A549 (cell line): ENCODE measurements around the gene HIVEP3. TPM values are rescaled to one million over a fixed set of nuclear protein-coding genes. Genes with fewer than 3 reads are reported as not detected.

Experiments
- ATAC-seq, 2 experiments: fragments of 200-7000 bp in 1 of 2; fragments of >200 bp in 1 of 2; cut with Nextera tagmentation in 1 of 2; cut with Tn5 transposase in 1 of 2; 3 replicates each; pipeline versions ENCODE4 v1.8.0 to v1.9.1; 2018 to 2020; ENCODE audit warnings: mild to moderate bottlenecking in 1 of 2, moderate library complexity in 1 of 2
- CTCF ChIA-PET: fragments of 300-600 bp; sonication (Branson Sonifier 250); formaldehyde crosslinking; extraction: SDS; loops from one replicate; lab custom pipeline; 2021; ENCODE audit warnings: antibody characterized with exemption, inconsistent platforms; lab: Yijun Ruan, JAX
- POLR2A ChIA-PET: fragments of 350-600 bp; formaldehyde crosslinking; extraction: SDS; loops from one replicate; lab custom pipeline; 2021; ENCODE audit warnings: antibody characterized with exemption, inconsistent platforms; lab: Yijun Ruan, JAX
- DNase-seq, 2 experiments: peaks; one replicate each; pipeline versions ENCODE4 v3.0.0 to v3.0.0-alpha.2; 2011 to 2016; ENCODE audit warnings: low read depth in 1 of 2, low spot score in 1 of 2
- FAIRE-seq: peaks from 2 replicates; lab custom pipeline; 2011; peaks lifted over from hg19 to GRCh38; lab: Jason Lieb, UNC
- H3K27ac ChIP-seq, 2 experiments: fragments of >200 bp; sonication (Bioruptor Twin); formaldehyde crosslinking; 3 replicates each; pipeline ENCODE4 v1.5.1; 2016 to 2017
- H3K4me1 ChIP-seq: fragments of >200 bp; sonication (Bioruptor Twin); formaldehyde crosslinking; 3 replicates; pipeline ENCODE4 v1.6.1; 2016
- H3K4me2 ChIP-seq: fragments of >200 bp; sonication (Bioruptor Twin); formaldehyde crosslinking; 3 replicates; pipeline ENCODE4 v1.6.1; 2016
- H3K4me3 ChIP-seq: fragments of >200 bp; sonication (Bioruptor Twin); formaldehyde crosslinking; 3 replicates; pipeline ENCODE4 v1.5.1; 2016
- H3K9me3 ChIP-seq: fragments of >200 bp; sonication (Bioruptor Twin); formaldehyde crosslinking; 3 replicates; pipeline ENCODE4 v1.6.1; 2016
- ATOH8 ChIP-seq: fragments of 250-450 bp; sonication (Bioruptor Pico); IDR thresholded peaks from 2 replicates; pipeline ENCODE4 v1.5.0; 2020; ENCODE audit warnings: low read depth, mild to moderate bottlenecking, moderate library complexity
- BCL3 ChIP-seq: fragments of >200 bp; sonication (Bioruptor Twin); formaldehyde crosslinking; IDR thresholded peaks from 3 replicates; pipeline ENCODE4 v1.6.1; 2016
- CHD4 ChIP-seq: fragments of 200-600 bp; sonication (generic); IDR thresholded peaks from 2 replicates; pipeline ENCODE4 v1.6.1; 2016; ENCODE audit warnings: antibody characterized with exemption, mild to moderate bottlenecking, borderline replicate concordance
- CTCF ChIP-seq: fragments of >200 bp; sonication (Bioruptor Twin); formaldehyde crosslinking; IDR thresholded peaks from 3 replicates; pipeline ENCODE4 v1.5.1; 2016
- EHF ChIP-seq: fragments of 250-450 bp; sonication (Bioruptor Pico); IDR thresholded peaks from 2 replicates; pipeline ENCODE4 v1.5.0; 2020; ENCODE audit warnings: mild to moderate bottlenecking
- EHMT2 ChIP-seq: fragments of 200-600 bp; sonication (generic); IDR thresholded peaks from 2 replicates; pipeline ENCODE4 v1.6.1; 2016; ENCODE audit warnings: antibody characterized with exemption, low read depth, mild to moderate bottlenecking, moderate library complexity
- EP300 ChIP-seq, 2 experiments: fragments of >200 bp; sonication (Bioruptor Twin); formaldehyde crosslinking; IDR thresholded peaks; 2 replicates in 1 of 2; 3 replicates in 1 of 2; pipeline ENCODE4 v1.6.1; 2016 to 2017
- FOSL2 ChIP-seq, 2 experiments: fragments of 450-650 bp in 1 of 2; fragments of >200 bp in 1 of 2; sonication (Bioruptor Twin) in 1 of 2; formaldehyde crosslinking; IDR thresholded peaks; 2 replicates each; pipeline versions ENCODE4 v1.5.0 to v1.6.1; 2016 to 2020; ENCODE audit warnings: mild to moderate bottlenecking in 1 of 2, moderate library complexity in 1 of 2
- HEYL ChIP-seq: fragments of 250-450 bp; sonication (Bioruptor Pico); IDR thresholded peaks from 2 replicates; pipeline ENCODE4 v1.8.0; 2021; ENCODE audit warnings: mild to moderate bottlenecking, moderate library complexity
- HMGXB4 ChIP-seq: fragments of 250-450 bp; sonication (Bioruptor Pico); IDR thresholded peaks from 2 replicates; pipeline ENCODE4 v1.5.0; 2021; ENCODE audit warnings: mild to moderate bottlenecking, moderate library complexity, borderline replicate concordance
- JUN ChIP-seq, 2 experiments: fragments of >200 bp; sonication (Bioruptor Twin); formaldehyde crosslinking; IDR thresholded peaks; 2 replicates in 1 of 2; 3 replicates in 1 of 2; pipeline ENCODE4 v1.6.1; 2016 to 2017
- JUNB ChIP-seq: fragments of >200 bp; sonication (Bioruptor Twin); formaldehyde crosslinking; IDR thresholded peaks from 2 replicates; pipeline ENCODE4 v1.6.1; 2016
- MAZ ChIP-seq: fragments of 150-350 bp; IDR thresholded peaks from 2 replicates; pipeline ENCODE4 v1.6.1; 2014; ENCODE audit warnings: antibody characterized with exemption, low read depth, low read length, borderline replicate concordance
- NPAS2 ChIP-seq: fragments of 250-450 bp; sonication (Bioruptor Pico); IDR thresholded peaks from 2 replicates; pipeline ENCODE4 v1.8.0; 2022; ENCODE audit warnings: mild to moderate bottlenecking, moderate library complexity, borderline replicate concordance
- NR3C1 ChIP-seq: fragments of >200 bp; sonication (Bioruptor Twin); formaldehyde crosslinking; IDR thresholded peaks from 3 replicates; pipeline ENCODE4 v1.6.1; 2017
- PHF8 ChIP-seq: fragments of 200-600 bp; sonication (generic); IDR thresholded peaks from 2 replicates; pipeline ENCODE4 v1.6.1; 2016; ENCODE audit warnings: low read depth, mild to moderate bottlenecking, antibody characterized with exemption, moderate library complexity, borderline replicate concordance
- RAD21 ChIP-seq, 2 experiments: fragments of >200 bp in 1 of 2; sonication (Bioruptor Twin) in 1 of 2; formaldehyde crosslinking in 1 of 2; IDR thresholded peaks in 1 of 2; conservative IDR thresholded peaks in 1 of 2; 2 replicates in 1 of 2; 3 replicates in 1 of 2; pipeline ENCODE4 v1.6.1; 2012 to 2018; ENCODE audit warnings: inconsistent platforms in 1 of 2
- RARB ChIP-seq: fragments of 250-450 bp; sonication (Bioruptor Pico); IDR thresholded peaks from 2 replicates; pipeline ENCODE4 v1.8.0; 2021; ENCODE audit warnings: mild to moderate bottlenecking, moderate library complexity
- RFX5 ChIP-seq: fragments of 450-650 bp; IDR thresholded peaks from 2 replicates; pipeline ENCODE4 v1.7.1; 2014; ENCODE audit warnings: antibody characterized with exemption, mild to moderate bottlenecking, moderate library complexity
- RNF2 ChIP-seq: fragments of 200-600 bp; sonication (generic); IDR thresholded peaks from 2 replicates; pipeline ENCODE4 v1.6.1; 2016; ENCODE audit warnings: low read depth, mild to moderate bottlenecking, antibody characterized with exemption, moderate library complexity, borderline replicate concordance
- ZC3H11A ChIP-seq: fragments of 450-650 bp; IDR thresholded peaks from 2 replicates; pipeline ENCODE4 v1.6.1; 2014; ENCODE audit warnings: antibody characterized with exemption, mild to moderate bottlenecking
- ZNF302 ChIP-seq: fragments of 250-450 bp; sonication (Bioruptor Pico); IDR thresholded peaks from 2 replicates; pipeline ENCODE4 v1.9.0; 2021; ENCODE audit warnings: inconsistent platforms, mild to moderate bottlenecking, moderate library complexity
- WGBS: methylation state at CpG from one replicate; pipeline ENCODE4 v1.1.6; 2017; ENCODE audit errors: missing lambda C conversion rate; 5-methylcytosine and 5-hydroxymethylcytosine counted together
- polyA plus RNA-seq, 4 experiments: library from polyadenylated mRNA; depleted of rRNA in 3 of 4; stranded (reverse); fragments of >200 nt; fragmentation: RNase III in 1 of 4; extraction: RNeasy Plus Mini Kit Qiagen cat#74134 plus additional on column Dnase treatment in 1 of 4; gene quantifications; 2 replicates in 3 of 4; 3 replicates in 1 of 4; pipeline ENCODE4 v1.2.3, GENCODE V29; 2011 to 2017
- TF ChIP-seq, protein P1 (sequence below): fragments of 200-600 bp; sonication (generic); IDR thresholded peaks from 2 replicates; pipeline ENCODE4 v1.6.1; 2016; ENCODE audit warnings: antibody characterized with exemption, mild to moderate bottlenecking, moderate library complexity
- TF ChIP-seq, protein P2 (sequence below): fragments of 450-650 bp; IDR thresholded peaks from 2 replicates; pipeline ENCODE4 v1.6.1; 2014; ENCODE audit warnings: antibody characterized with exemption

Gene HIVEP3
- polyA plus RNA-seq, 2 of the 4 experiments (the other 2 are of a cell fraction), result 1.5 to 2.0 TPM

DNA sequence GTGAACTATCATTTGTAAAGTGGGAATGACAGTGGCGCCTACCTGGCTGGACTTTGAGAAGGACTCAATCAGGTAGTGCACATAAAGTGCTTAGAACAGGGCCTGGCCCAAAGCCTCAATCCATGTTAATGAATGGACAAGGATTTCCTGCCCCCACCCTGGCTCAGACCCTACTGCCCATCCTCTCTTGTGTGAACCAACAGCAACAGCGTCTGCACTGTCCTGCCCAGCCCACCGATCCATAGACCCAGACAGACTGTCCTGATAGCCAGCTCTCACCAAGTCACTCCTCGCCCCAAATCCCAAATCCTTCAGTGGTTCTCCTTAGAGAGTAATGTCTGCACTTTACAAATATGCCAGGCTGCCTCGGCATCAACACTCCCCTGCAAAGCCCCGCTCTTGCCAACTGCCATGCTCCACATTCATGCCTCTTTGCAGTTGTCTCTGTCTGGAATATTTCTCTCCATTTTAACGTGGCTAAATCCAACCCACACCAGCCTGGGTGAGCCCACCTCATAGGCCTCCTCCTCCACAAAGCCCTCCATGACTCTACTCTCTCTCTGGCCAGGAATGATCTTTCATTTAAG, 276.7 kb downstream of the HIVEP3 start:
- CTCF ChIA-PET, result no interaction called here
- TF ChIP-seq JUN (IDR thresholded peaks at IDR 0.05), result no peak
- TF ChIP-seq, protein P1, sequence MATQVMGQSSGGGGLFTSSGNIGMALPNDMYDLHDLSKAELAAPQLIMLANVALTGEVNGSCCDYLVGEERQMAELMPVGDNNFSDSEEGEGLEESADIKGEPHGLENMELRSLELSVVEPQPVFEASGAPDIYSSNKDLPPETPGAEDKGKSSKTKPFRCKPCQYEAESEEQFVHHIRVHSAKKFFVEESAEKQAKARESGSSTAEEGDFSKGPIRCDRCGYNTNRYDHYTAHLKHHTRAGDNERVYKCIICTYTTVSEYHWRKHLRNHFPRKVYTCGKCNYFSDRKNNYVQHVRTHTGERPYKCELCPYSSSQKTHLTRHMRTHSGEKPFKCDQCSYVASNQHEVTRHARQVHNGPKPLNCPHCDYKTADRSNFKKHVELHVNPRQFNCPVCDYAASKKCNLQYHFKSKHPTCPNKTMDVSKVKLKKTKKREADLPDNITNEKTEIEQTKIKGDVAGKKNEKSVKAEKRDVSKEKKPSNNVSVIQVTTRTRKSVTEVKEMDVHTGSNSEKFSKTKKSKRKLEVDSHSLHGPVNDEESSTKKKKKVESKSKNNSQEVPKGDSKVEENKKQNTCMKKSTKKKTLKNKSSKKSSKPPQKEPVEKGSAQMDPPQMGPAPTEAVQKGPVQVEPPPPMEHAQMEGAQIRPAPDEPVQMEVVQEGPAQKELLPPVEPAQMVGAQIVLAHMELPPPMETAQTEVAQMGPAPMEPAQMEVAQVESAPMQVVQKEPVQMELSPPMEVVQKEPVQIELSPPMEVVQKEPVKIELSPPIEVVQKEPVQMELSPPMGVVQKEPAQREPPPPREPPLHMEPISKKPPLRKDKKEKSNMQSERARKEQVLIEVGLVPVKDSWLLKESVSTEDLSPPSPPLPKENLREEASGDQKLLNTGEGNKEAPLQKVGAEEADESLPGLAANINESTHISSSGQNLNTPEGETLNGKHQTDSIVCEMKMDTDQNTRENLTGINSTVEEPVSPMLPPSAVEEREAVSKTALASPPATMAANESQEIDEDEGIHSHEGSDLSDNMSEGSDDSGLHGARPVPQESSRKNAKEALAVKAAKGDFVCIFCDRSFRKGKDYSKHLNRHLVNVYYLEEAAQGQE, result no peak
- no peak for TF ChIP-seq CHD4
- TF ChIP-seq, protein P2, sequence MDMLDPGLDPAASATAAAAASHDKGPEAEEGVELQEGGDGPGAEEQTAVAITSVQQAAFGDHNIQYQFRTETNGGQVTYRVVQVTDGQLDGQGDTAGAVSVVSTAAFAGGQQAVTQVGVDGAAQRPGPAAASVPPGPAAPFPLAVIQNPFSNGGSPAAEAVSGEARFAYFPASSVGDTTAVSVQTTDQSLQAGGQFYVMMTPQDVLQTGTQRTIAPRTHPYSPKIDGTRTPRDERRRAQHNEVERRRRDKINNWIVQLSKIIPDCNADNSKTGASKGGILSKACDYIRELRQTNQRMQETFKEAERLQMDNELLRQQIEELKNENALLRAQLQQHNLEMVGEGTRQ, result no peak
- TF ChIP-seq RNF2, result no peak
- no peak for TF ChIP-seq JUNB
- TF ChIP-seq MAZ, result no peak
- no peak for TF ChIP-seq NR3C1
- no peak for TF ChIP-seq EHF (CRISPR knock-in tag)

GRCh38 chr1:41641475-41641814, 277.3 kb downstream of the HIVEP3 start:
- DNase-seq (no peak), FAIRE-seq (no peak), ATAC-seq (no peak)
- Histone ChIP-seq H3K9me3 (no peaks in the 10 kb centered on the region), H3K27ac (no peak overlapping the region), H3K4me3 (no peak overlapping the region), H3K4me2 (no peak overlapping the region), H3K4me1 (no peaks in the 10 kb centered on the region)
- TF ChIP-seq CTCF (no peak), RNF2 (no peak), RARB (CRISPR knock-in tag) (no peak), HMGXB4 (no peak), RFX5 (no peak), EHMT2 (no peak), RAD21 (conservative IDR thresholded peaks at IDR 0.05 in 1 of 2, IDR thresholded peaks at IDR 0.05 in 1 of 2) (no peak), ZC3H11A (no peak), BCL3 (no peak), HEYL (CRISPR knock-in tag) (no peak), ATOH8 (CRISPR knock-in tag) (no peak), JUN (IDR thresholded peaks at IDR 0.05) (no peak), MAZ (no peak), EP300 (IDR thresholded peaks at IDR 0.05) (no peak), PHF8 (no peak), NPAS2 (CRISPR knock-in tag) (no peak), ZNF302 (no peak), FOSL2 (IDR thresholded peaks at IDR 0.05) (no peak), FOSL2 (CRISPR knock-in tag; IDR thresholded peaks at IDR 0.05) (no peak)
- 69% methylated on average over 3 of the region's 3 CpGs for WGBS
- ChIA-PET POLR2A (no interaction called here), CTCF (interaction anchor here (1.0 kb wide), 1 partner anchor 8 kb away, joined by 3 read pairs; no protein-coding TSS in a partner anchor)

More for the DNA sequence above, 276.7 kb downstream of the HIVEP3 start:
- H3K4me1 ChIP-seq, result no peaks in the 10 kb centered on the region
- WGBS, result 73% methylated on average over 7 of the region's 7 CpGs
- DNase-seq (no peak), ATAC-seq (no peak; a peak in 1 of 6 replicates), FAIRE-seq (no peak)
- POLR2A ChIA-PET, result no interaction called here
- no peak overlapping the region for H3K4me2 ChIP-seq
- no peak overlapping the region for H3K4me3 ChIP-seq
- H3K27ac ChIP-seq, result no peak overlapping the region
- H3K9me3 ChIP-seq, result no peaks in the 10 kb centered on the region
